Activated CD4-positive, alpha-beta T cell treated with anti-CD3 and anti-CD28 coated beads for 36 hours (primary cell): ENCODE results near the gene RDH12. TPM values are rescaled to one million over a fixed set of nuclear protein-coding genes. Genes with fewer than 3 reads are reported as not detected.

Source experiments
- ATAC-seq: fragments of 200-7000 bp; cut with Tn5 transposase; one replicate; pipeline ENCODE4 v1.10.0; 2021; ENCODE audit warnings: mild to moderate bottlenecking, moderate library complexity
- CTCF ChIA-PET: fragments of 350-600 bp; sonication (Branson Sonifier 250); formaldehyde crosslinking; loops from one replicate; lab custom pipeline; 2021; ENCODE audit warnings: antibody characterized with exemption; lab: Charles Lee
- POLR2A ChIA-PET: fragments of 350-600 bp; sonication (Branson Sonifier 250); formaldehyde crosslinking; loops from one replicate; lab custom pipeline; 2021; ENCODE audit warnings: antibody characterized with exemption, inconsistent platforms; lab: Charles Lee
- DNase-seq: peaks from one replicate; pipeline ENCODE4 v3.0.0-alpha.2; 2020
- H3K27ac Mint-ChIP-seq: one replicate; pipeline ENCODE4 v1.8.0; 2021; ENCODE audit warnings: mixed read lengths
- H3K27me3 Mint-ChIP-seq: one replicate; pipeline ENCODE4 v1.8.0; 2021; ENCODE audit warnings: mixed read lengths
- H3K36me3 Mint-ChIP-seq: one replicate; pipeline ENCODE4 v1.8.0; 2021; ENCODE audit warnings: low read depth, mixed read lengths
- H3K4me1 Mint-ChIP-seq: one replicate; pipeline ENCODE4 v1.8.0; 2021; ENCODE audit warnings: mixed read lengths
- H3K4me3 Mint-ChIP-seq: one replicate; pipeline ENCODE4 v1.8.0; 2021; ENCODE audit warnings: mild to moderate bottlenecking, moderate library complexity, mixed read lengths
- H3K9me3 Mint-ChIP-seq: one replicate; pipeline ENCODE4 v1.8.0; 2021; ENCODE audit warnings: low read depth, mixed read lengths
- intact Hi-C, 2 experiments: fragments of 100-400 bp; cut with DNase I in 1 of 2; cut with micrococcal nuclease in 1 of 2; formaldehyde crosslinking; loops; one replicate each; pipeline versions ENCODE4 v1.14.2 to v1.15.1; 2022 to 2024; cut with DNase I, micrococcal nuclease
- total RNA-seq, 2 experiments: library from RNA; stranded (reverse); gene quantifications; one replicate each; pipeline ENCODE4 v1.2.3, GENCODE V29; 2021

The RDH12 gene
- total RNA-seq, 2 experiments from 2014 or later = not detected

- no peak for ATAC-seq
- H3K27me3 Mint-ChIP-seq = no peaks in the 10 kb centered on the region
- ChIA-PET CTCF (no interaction called here), POLR2A (no interaction called here)
- H3K36me3 Mint-ChIP-seq = peaks cover 17% of the 10 kb centered on the region
- DNase-seq = no peak
- H3K4me3 Mint-ChIP-seq = no peak overlapping the region
- intact Hi-C loops = no loop called here
- H3K4me1 Mint-ChIP-seq = no peaks in the 10 kb centered on the region
- H3K27ac Mint-ChIP-seq = no peak overlapping the region
- H3K9me3 Mint-ChIP-seq = no peaks in the 10 kb centered on the region
These were observed 63.6 kb downstream of the RDH12 start for GRCh38 chr14:67765192-67765834.

GRCh38 chr14:67766035-67766680, 64.5 kb downstream of the RDH12 start:
- Mint-ChIP-seq H3K27ac (no peak overlapping the region), H3K36me3 (peaks cover 19% of the 10 kb centered on the region), H3K4me1 (no peaks in the 10 kb centered on the region), H3K27me3 (no peaks in the 10 kb centered on the region), H3K9me3 (no peaks in the 10 kb centered on the region), H3K4me3 (no peak overlapping the region)
- intact Hi-C loops = no loop called here
- ChIA-PET POLR2A (interaction anchor here (0.7 kb wide), 1 partner anchor 530 kb away, joined by 3 read pairs; no protein-coding TSS in a partner anchor), CTCF (interaction anchor here (0.7 kb wide), 1 partner anchor 361 kb away, joined by 4 read pairs; no protein-coding TSS in a partner anchor)
- DNase-seq (no peak), ATAC-seq (no peak)

GRCh38 chr14:67768219-67768618, 66.5 kb downstream of the RDH12 start:
- Mint-ChIP-seq H3K4me1 (no peaks in the 10 kb centered on the region), H3K4me3 (no peak overlapping the region), H3K27me3 (no peaks in the 10 kb centered on the region), H3K9me3 (no peaks in the 10 kb centered on the region), H3K36me3 (peaks cover 31% of the 10 kb centered on the region), H3K27ac (no peak overlapping the region)
- intact Hi-C loops = no loop called here
- POLR2A ChIA-PET = no interaction called here
- no peak for DNase-seq
- CTCF ChIA-PET = no interaction called here
- no peak for ATAC-seq

GRCh38 chr14:67773844-67774377, 72.2 kb downstream of the RDH12 start:
- intact Hi-C loops = no loop called here
- DNase-seq (no peak), ATAC-seq (no peak)
- Mint-ChIP-seq H3K4me3 (no peak overlapping the region), H3K36me3 (peaks cover 42% of the 10 kb centered on the region), H3K4me1 (no peaks in the 10 kb centered on the region), H3K9me3 (no peaks in the 10 kb centered on the region), H3K27ac (no peak overlapping the region), H3K27me3 (no peaks in the 10 kb centered on the region)
- ChIA-PET CTCF (no interaction called here), POLR2A (interaction anchor here (0.6 kb wide), 1 partner anchor 479 kb away, joined by 5 read pairs; no protein-coding TSS in a partner anchor)

GRCh38 chr14:67776653-67777322, 75.1 kb downstream of the RDH12 start:
- H3K36me3 Mint-ChIP-seq = peaks cover 45% of the 10 kb centered on the region
- no peak overlapping the region for H3K27ac Mint-ChIP-seq
- no peaks in the 10 kb centered on the region for H3K27me3 Mint-ChIP-seq
- no peak for DNase-seq
- ChIA-PET POLR2A (no interaction called here), CTCF (no interaction called here)
- no peaks in the 10 kb centered on the region for H3K4me1 Mint-ChIP-seq
- H3K4me3 Mint-ChIP-seq = no peak overlapping the region
- no peak for ATAC-seq
- intact Hi-C loops = no loop called here
- no peaks in the 10 kb centered on the region for H3K9me3 Mint-ChIP-seq

GRCh38 chr14:67778792-67779191, 77.1 kb downstream of the RDH12 start:
- H3K4me3 Mint-ChIP-seq = no peak overlapping the region
- ChIA-PET POLR2A (no interaction called here), CTCF (no interaction called here)
- H3K4me1 Mint-ChIP-seq = no peaks in the 10 kb centered on the region
- DNase-seq (no peak), ATAC-seq (no peak)
- intact Hi-C loops = no loop called here
- H3K9me3 Mint-ChIP-seq = no peaks in the 10 kb centered on the region
- H3K36me3 Mint-ChIP-seq = peaks cover 52% of the 10 kb centered on the region
- no peak overlapping the region for H3K27ac Mint-ChIP-seq
- H3K27me3 Mint-ChIP-seq = no peaks in the 10 kb centered on the region

- H3K9me3 Mint-ChIP-seq = no peaks in the 10 kb centered on the region
- DNase-seq (no peak), ATAC-seq (no peak)
- intact Hi-C loops = no loop called here
- POLR2A ChIA-PET = interaction anchor here (0.6 kb wide), 1 partner anchor 9 kb away, joined by 3 read pairs; no protein-coding TSS in a partner anchor
- CTCF ChIA-PET = interaction anchor here (0.5 to 1.2 kb wide), 2 partner anchors 15 to 1823 kb away, joined by 3 to 5 read pairs; no protein-coding TSS in a partner anchor
- H3K4me1 Mint-ChIP-seq = no peaks in the 10 kb centered on the region
- H3K36me3 Mint-ChIP-seq = peaks cover 51% of the 10 kb centered on the region
- no peak overlapping the region for H3K27ac Mint-ChIP-seq
- H3K27me3 Mint-ChIP-seq = no peaks in the 10 kb centered on the region
- H3K4me3 Mint-ChIP-seq = no peak overlapping the region
These were observed 80.4 kb downstream of the RDH12 start for GRCh38 chr14:67782090-67782489.

Other genes with a start within 250 kb of the RDH12 start
- gene TMEM229B, start 213.2 kb upstream of the RDH12 start, total RNA-seq = 1 to 10 TPM; 1.3 to 1.5 TPM
- 1 to 10 TPM; 4.1 to 5.7 TPM for gene PLEKHH1, start 168.6 kb upstream of the RDH12 start, total RNA-seq
- gene PIGH, start 101.6 kb upstream of the RDH12 start, total RNA-seq = 10 to 100 TPM; 14.9 to 21.4 TPM
- 10 to 100 TPM; 11.9 TPM for gene ARG2, start 82.0 kb upstream of the RDH12 start, total RNA-seq
- gene VTI1B, start 27.3 kb upstream of the RDH12 start, total RNA-seq = 10 to 100 TPM; 42.0 to 58.3 TPM
- 10 to 100 TPM; 72.0 to 75.6 TPM for gene RDH11, start 6.1 kb upstream of the RDH12 start, total RNA-seq
- gene ZFYVE26, start 114.7 kb downstream of the RDH12 start, total RNA-seq = 10 to 100 TPM; 13.0 to 14.2 TPM
- 10 to 100 TPM; 26.4 to 39.9 TPM for gene RAD51B, start 117.9 kb downstream of the RDH12 start, total RNA-seq